Adrenal gland (tissue), 5 donors: ENCODE data around the gene ABTB2.

ENCODE experiments used
- POLR2A ChIP-seq, 2 donors: fragments of 450-650 bp; IDR thresholded peaks; one replicate each; pipeline ENCODE4 v1.6.1; 2017; ENCODE audit warnings: antibody characterized with exemption in 2 of 2, mild to moderate bottlenecking in 2 of 2, moderate library complexity in 1 of 2
- TF ChIP-seq, protein P1 (sequence below), 6 experiments: fragments of 450-650 bp in 4 of 6; fragments of 200-600 bp in 2 of 6; sonication (generic) in 1 of 6; IDR thresholded peaks; 1 replicate in 5 of 6; 2 replicates in 1 of 6; pipeline versions ENCODE4 v1.5.1 to v1.8.0; 2016 to 2021; ENCODE audit warnings: antibody characterized with exemption in 6 of 6, mild to moderate bottlenecking in 2 of 6, moderate library complexity in 1 of 6
- donor health status: DM: no; HTN: no; CAD: no.

GRCh38 chr11:34146866-34147265 lies 210.9 kb downstream of the ABTB2 start:
- no peak for TF ChIP-seq POLR2A (IDR thresholded peaks at IDR 0.05)
- TF ChIP-seq, protein P1, sequence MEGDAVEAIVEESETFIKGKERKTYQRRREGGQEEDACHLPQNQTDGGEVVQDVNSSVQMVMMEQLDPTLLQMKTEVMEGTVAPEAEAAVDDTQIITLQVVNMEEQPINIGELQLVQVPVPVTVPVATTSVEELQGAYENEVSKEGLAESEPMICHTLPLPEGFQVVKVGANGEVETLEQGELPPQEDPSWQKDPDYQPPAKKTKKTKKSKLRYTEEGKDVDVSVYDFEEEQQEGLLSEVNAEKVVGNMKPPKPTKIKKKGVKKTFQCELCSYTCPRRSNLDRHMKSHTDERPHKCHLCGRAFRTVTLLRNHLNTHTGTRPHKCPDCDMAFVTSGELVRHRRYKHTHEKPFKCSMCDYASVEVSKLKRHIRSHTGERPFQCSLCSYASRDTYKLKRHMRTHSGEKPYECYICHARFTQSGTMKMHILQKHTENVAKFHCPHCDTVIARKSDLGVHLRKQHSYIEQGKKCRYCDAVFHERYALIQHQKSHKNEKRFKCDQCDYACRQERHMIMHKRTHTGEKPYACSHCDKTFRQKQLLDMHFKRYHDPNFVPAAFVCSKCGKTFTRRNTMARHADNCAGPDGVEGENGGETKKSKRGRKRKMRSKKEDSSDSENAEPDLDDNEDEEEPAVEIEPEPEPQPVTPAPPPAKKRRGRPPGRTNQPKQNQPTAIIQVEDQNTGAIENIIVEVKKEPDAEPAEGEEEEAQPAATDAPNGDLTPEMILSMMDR (IDR thresholded peaks at IDR 0.05) = no peak
